Activated CD4-positive, alpha-beta T cell treated with anti-CD3 and anti-CD28 coated beads for 36 hours (primary cell): ENCODE measurements around the gene CISH. TPM values are rescaled to one million over a fixed set of nuclear protein-coding genes. Genes with fewer than 3 reads are reported as not detected.
A peak's percentile ranks its signal among the peaks of the same experiment; 100 is the strongest.

Experiments used
- ATAC-seq: fragments of 200-7000 bp; cut with Tn5 transposase; one replicate; pipeline ENCODE4 v1.10.0; 2021; ENCODE audit warnings: mild to moderate bottlenecking, moderate library complexity
- CTCF ChIA-PET: fragments of 350-600 bp; sonication (Branson Sonifier 250); formaldehyde crosslinking; loops from one replicate; lab custom pipeline; 2021; ENCODE audit warnings: antibody characterized with exemption; lab: Charles Lee
- POLR2A ChIA-PET: fragments of 350-600 bp; sonication (Branson Sonifier 250); formaldehyde crosslinking; loops from one replicate; lab custom pipeline; 2021; ENCODE audit warnings: antibody characterized with exemption, inconsistent platforms; lab: Charles Lee
- DNase-seq: peaks from one replicate; pipeline ENCODE4 v3.0.0-alpha.2; 2020
- H3K27ac Mint-ChIP-seq: one replicate; pipeline ENCODE4 v1.8.0; 2021; ENCODE audit warnings: mixed read lengths
- H3K27me3 Mint-ChIP-seq: one replicate; pipeline ENCODE4 v1.8.0; 2021; ENCODE audit warnings: mixed read lengths
- H3K36me3 Mint-ChIP-seq: one replicate; pipeline ENCODE4 v1.8.0; 2021; ENCODE audit warnings: low read depth, mixed read lengths
- H3K4me1 Mint-ChIP-seq: one replicate; pipeline ENCODE4 v1.8.0; 2021; ENCODE audit warnings: mixed read lengths
- H3K4me3 Mint-ChIP-seq: one replicate; pipeline ENCODE4 v1.8.0; 2021; ENCODE audit warnings: mild to moderate bottlenecking, moderate library complexity, mixed read lengths
- H3K9me3 Mint-ChIP-seq: one replicate; pipeline ENCODE4 v1.8.0; 2021; ENCODE audit warnings: low read depth, mixed read lengths
- intact Hi-C, 2 experiments: fragments of 100-400 bp; cut with DNase I in 1 of 2; cut with micrococcal nuclease in 1 of 2; formaldehyde crosslinking; loops; one replicate each; pipeline versions ENCODE4 v1.14.2 to v1.15.1; 2022 to 2024; cut with DNase I, micrococcal nuclease
- total RNA-seq, 2 experiments: library from RNA; stranded (reverse); gene quantifications; one replicate each; pipeline ENCODE4 v1.2.3, GENCODE V29; 2021

Gene CISH
- total RNA-seq, 2 experiments from 2014 or later = 265 to 269 TPM

DNA sequence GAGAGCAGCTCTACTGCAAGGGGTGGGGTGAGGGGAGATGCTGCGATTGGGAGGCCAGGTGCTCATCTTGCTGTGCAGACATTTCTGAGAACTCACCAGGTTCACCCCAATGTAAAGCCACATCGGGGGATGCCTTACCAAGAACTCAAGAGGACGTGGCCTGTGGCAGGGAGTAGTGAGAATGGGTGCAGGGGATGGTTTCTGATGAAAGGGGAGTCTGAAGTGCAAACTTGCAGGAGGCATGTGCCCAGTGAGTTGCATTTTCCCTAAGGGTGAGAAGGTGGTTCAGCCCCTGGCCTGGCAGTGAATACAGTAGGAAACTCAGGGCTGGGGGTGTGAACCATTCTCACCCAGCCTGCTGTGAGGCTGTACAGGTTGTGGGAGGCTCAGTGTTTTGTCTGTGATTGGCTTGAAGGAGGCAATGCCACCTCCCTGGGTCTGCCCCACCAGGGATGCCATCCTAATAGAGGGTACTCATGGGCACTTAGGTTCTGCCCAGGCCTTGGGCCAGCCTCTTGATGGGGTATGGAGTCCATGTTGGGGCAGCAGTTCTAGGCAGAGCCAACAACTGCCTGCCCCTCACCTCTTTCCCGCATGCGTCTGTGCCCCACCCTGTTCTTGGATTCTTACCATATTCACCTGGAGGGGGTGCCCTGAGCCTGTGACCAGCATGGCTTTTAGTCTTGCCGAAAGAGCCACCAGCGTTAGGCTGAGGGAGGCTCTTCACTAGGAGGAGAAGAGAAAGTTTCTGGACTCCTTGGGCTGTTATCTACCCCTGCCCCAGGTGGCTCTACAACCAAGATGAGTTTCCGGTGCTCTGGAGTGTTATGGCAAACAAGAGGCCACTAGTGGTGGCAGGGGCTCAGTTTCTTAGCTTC lies 37.8 kb downstream of the CISH start:
- POLR2A ChIA-PET = interaction anchor here (7.5 to 10.9 kb wide), 3 partner anchors 15 to 40 kb away, joined by 213 to 267 read pairs (median 258); partner anchors contain the start of genes CISH and MAPKAPK3
- H3K4me1 Mint-ChIP-seq = peaks cover 61% of the 10 kb centered on the region
- no peaks in the 10 kb centered on the region for H3K27me3 Mint-ChIP-seq
- no peaks in the 10 kb centered on the region for H3K9me3 Mint-ChIP-seq
- intact Hi-C loops = loop anchor here (1.0 to 5.0 kb wide), 4 partner anchors 14 to 398 kb away; partner anchors contain the start of gene DOCK3 (in 1 of the 2)
- CTCF ChIA-PET = interaction anchor here (0.7 to 19.8 kb wide), 6 partner anchors 11 to 799 kb away, joined by 3 to 647 read pairs (median 14); partner anchors contain the start of genes CISH and MAPKAPK3
- ATAC-seq = peak; percentile 54
- H3K36me3 Mint-ChIP-seq = peaks cover 89% of the 10 kb centered on the region
- peak overlapping the region; percentile 97 for H3K27ac Mint-ChIP-seq
- H3K4me3 Mint-ChIP-seq = peak overlapping the region; percentile 100
- DNase-seq = peak; percentile 90

DNA sequence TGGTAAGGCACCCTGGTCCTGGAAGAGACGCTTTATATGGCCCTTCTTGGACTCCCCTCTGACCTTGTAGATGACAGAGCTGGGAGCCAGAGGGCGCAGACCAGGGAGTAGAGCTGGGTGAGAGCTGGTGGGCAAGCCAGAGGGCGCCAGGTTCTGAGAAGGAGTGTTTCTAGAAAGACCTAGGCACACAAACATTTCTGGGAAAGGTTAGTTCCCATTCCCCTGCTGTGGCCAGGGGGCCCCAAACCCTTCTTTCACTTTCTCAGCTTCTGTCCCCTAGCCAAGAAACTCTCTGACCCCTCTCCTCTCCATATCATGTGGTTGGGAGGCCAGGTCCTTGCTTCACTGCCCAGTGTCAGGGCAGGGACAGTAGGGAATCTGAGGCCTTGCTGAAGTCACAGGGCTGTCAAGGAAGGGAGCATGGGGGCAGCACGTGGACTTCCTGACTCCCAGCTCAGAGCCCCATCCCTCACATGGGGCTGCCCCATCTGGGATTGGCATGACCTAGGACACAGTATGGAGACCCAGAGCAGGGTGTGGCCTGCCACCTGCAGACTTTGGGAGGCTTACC lies 38.7 kb downstream of the CISH start:
- Mint-ChIP-seq H3K36me3 (peaks cover 83% of the 10 kb centered on the region), H3K9me3 (no peaks in the 10 kb centered on the region)

DNA sequence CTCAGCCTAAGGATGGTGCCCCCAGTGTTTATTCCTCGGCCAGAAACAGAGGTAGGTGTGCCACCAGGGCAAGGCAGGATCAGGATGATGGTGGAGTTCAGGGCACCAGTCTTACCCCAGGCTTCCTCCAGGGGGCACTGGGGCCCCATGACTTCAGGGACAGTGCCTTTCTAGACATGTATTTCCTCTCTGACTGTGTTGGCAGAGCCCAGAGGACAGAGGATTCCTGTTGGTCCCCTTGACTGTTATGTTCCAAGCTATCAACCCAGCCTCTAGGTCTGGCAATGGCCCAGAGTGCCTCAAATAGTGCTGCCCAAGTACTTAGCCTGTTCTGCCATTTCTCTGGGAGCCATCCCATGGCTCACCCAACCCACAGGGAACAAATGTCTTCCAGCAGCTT lies 39.4 kb downstream of the CISH start:
- no peaks in the 10 kb centered on the region for H3K9me3 Mint-ChIP-seq
- H3K4me1 Mint-ChIP-seq = peaks cover 67% of the 10 kb centered on the region
- DNase-seq (peak; percentile 90), ATAC-seq (peak; percentile 24)
- ChIA-PET CTCF (interaction anchor here (0.6 to 19.8 kb wide), 13 partner anchors 9 to 370 kb away, joined by 3 to 647 read pairs (median 5); partner anchors contain the start of genes CISH and MAPKAPK3), POLR2A (interaction anchor here (1.5 to 10.9 kb wide), 4 partner anchors 17 to 235 kb away, joined by 5 to 267 read pairs (median 236); partner anchors contain the start of genes CISH and MAPKAPK3)
- H3K4me3 Mint-ChIP-seq = peak overlapping the region; percentile 100
- H3K27ac Mint-ChIP-seq = peak overlapping the region; percentile 97
- H3K36me3 Mint-ChIP-seq = peaks cover 78% of the 10 kb centered on the region
- intact Hi-C loops = loop anchor here (1.0 to 5.0 kb wide), 5 partner anchors 42 to 813 kb away; partner anchors contain the start of genes DOCK3 (in 1 of the 2) and MANF (in 1 of the 2)
- H3K27me3 Mint-ChIP-seq = no peaks in the 10 kb centered on the region

More for the DNA sequence above, 38.7 kb downstream of the CISH start:
- ATAC-seq (peak; percentile 7), DNase-seq (peak; percentile 74)
- ChIA-PET CTCF (interaction anchor here (0.6 to 19.8 kb wide), 13 partner anchors 8 to 817 kb away, joined by 3 to 647 read pairs (median 5); partner anchors contain the start of genes CISH and MAPKAPK3), POLR2A (interaction anchor here (0.7 to 10.9 kb wide), 4 partner anchors 16 to 222 kb away, joined by 3 to 267 read pairs (median 236); partner anchors contain the start of genes CISH, CYB561D2, MAPKAPK3 and NPRL2)
- H3K27ac Mint-ChIP-seq = peak overlapping the region; percentile 97
- H3K4me3 Mint-ChIP-seq = peak overlapping the region; percentile 100
- no peaks in the 10 kb centered on the region for H3K27me3 Mint-ChIP-seq
- intact Hi-C loops = loop anchor here (1.0 to 5.0 kb wide), 7 partner anchors 15 to 812 kb away; partner anchors contain the start of genes DOCK3 (in 1 of the 2) and MANF (in 1 of the 2)
- peaks cover 64% of the 10 kb centered on the region for H3K4me1 Mint-ChIP-seq

DNA sequence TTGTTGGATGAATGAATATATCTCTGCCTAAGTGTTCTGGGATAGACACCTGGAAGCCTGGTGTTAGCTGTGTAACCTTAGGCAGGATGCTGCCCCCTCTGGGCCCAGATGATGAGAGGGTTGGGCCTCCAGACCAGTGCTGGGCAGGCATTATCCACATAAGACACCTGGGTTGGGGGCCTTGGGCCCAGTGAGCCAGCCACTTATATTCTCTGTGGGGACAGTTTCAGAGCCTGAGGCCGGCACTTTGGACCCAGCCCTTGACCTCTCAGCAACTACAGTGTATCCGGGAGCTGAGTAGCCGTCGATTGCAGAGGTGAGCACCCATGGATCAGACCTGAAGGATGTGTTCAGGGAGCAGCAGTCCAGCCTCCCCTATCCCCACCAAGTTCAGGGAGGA lies 40.1 kb downstream of the CISH start:
- peak overlapping the region; percentile 97 for H3K27ac Mint-ChIP-seq
- H3K36me3 Mint-ChIP-seq = peaks cover 72% of the 10 kb centered on the region
- no peaks in the 10 kb centered on the region for H3K9me3 Mint-ChIP-seq
- ChIA-PET POLR2A (interaction anchor here (1.5 to 10.9 kb wide), 4 partner anchors 18 to 234 kb away, joined by 5 to 267 read pairs (median 236); partner anchors contain the start of genes CISH and MAPKAPK3), CTCF (interaction anchor here (0.7 to 19.8 kb wide), 7 partner anchors 10 to 102 kb away, joined by 3 to 647 read pairs (median 3); partner anchors contain the start of genes CISH and MAPKAPK3)
- DNase-seq = no peak
- ATAC-seq = no peak
- intact Hi-C loops = loop anchor here in 1 of 2 experiments (5.0 kb wide), 1 partner anchor 401 kb away; no protein-coding TSS in a partner anchor
- peaks cover 69% of the 10 kb centered on the region for H3K4me1 Mint-ChIP-seq
- no peaks in the 10 kb centered on the region for H3K27me3 Mint-ChIP-seq
- H3K4me3 Mint-ChIP-seq = peak overlapping the region; percentile 100

DNA sequence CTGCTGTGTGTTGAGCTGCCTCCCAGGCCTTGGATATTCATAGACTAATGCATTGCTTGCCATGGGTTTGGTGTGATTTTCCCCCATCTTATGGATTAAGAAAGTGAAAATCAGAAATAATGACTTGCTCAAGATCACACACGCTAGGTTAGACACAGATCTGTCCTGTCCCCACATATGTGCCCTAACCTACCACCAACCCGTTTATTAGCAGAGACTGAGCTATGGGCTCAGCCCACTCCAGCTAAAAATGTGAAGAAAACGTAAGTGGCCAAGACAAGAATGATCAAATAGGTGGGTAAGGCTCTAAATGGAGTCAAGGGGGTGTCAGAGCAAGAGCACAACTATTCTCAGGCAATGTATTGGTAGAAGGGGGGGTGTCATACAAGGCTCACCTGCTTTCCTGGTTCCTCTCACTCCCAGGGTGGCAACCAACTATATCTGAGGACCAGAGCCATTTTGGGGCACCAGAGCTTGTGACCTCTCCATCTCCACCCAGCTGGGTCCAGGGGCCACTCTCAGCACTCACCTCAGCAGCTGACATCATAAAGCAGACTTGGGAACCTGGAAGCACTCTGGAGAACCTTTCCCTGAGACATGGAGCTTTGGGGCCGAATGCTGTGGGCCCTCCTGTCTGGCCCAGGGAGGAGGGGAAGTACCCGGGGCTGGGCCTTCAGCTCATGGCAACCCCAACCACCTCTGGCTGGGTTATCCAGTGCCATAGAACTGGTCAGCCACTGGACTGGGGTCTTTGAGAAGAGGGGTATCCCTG lies 40.9 kb downstream of the CISH start:
- Mint-ChIP-seq H3K9me3 (no peaks in the 10 kb centered on the region), H3K4me1 (peaks cover 71% of the 10 kb centered on the region), H3K27ac (peak overlapping the region; percentile 97), H3K27me3 (no peaks in the 10 kb centered on the region), H3K4me3 (peak overlapping the region; percentile 100), H3K36me3 (peaks cover 64% of the 10 kb centered on the region)
- intact Hi-C loops = loop anchor here in 1 of 2 experiments (5.0 kb wide), 1 partner anchor 402 kb away; no protein-coding TSS in a partner anchor
- DNase-seq = no peak
- no peak for ATAC-seq
- CTCF ChIA-PET = interaction anchor here (0.7 to 19.8 kb wide), 10 partner anchors 10 to 102 kb away, joined by 3 to 647 read pairs (median 3); partner anchors contain the start of genes CISH and MAPKAPK3
- POLR2A ChIA-PET = interaction anchor here (1.5 to 10.9 kb wide), 4 partner anchors 19 to 233 kb away, joined by 5 to 267 read pairs (median 236); partner anchors contain the start of genes CISH and MAPKAPK3

DNA sequence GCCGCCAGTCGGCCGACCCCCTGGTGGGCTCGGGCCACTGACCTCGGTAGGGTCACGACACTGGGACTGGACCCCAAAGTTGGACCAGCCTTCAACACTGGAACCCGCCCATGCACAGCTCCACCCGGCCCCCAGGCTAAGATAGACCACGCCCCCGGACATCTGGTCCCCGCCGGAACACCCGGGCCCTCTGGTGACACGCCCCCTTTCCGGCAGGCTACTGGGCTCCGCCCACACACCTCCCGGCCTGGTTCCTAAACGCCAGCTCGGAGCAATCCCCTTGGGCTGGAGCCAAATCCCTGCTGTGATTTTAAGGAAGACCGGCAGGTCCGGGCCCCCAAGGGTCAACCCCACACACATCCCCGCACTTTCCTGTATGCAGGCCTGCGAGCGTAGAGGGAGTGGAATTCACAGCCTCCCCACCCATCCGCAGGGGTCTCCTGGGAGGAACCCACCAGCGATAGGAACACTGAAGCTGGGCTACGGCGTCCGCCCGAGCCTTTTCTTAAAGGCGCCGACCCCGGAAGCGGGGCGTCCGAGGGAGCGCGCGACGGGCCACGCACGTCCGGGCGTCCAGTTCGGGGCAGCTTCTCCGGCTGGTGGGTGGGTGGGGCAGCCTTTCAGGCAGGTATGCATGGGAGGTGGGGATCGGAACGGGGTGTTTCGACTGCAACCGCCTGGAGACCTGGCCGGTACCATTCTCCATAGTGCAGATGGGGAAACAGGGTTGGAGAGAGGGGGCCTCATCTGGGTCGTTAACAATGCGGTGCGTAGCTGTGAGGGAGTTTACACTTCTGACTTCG lies 42.4 kb downstream of the CISH start, which contains the start of gene HEMK1:
TSS of gene HEMK1 (plus strand) at position 576 of the 803 bp plus-strand sequence. CDS start 1,583 bp downstream, outside the sequence.
- Mint-ChIP-seq H3K9me3 (no peaks in the 10 kb centered on the region), H3K4me3 (peak within 1 kb of the TSS; percentile 100), H3K4me1 (peaks cover 59% of the 10 kb centered on the region), H3K27me3 (no peaks in the 10 kb centered on the region), H3K27ac (peak within 1 kb of the TSS; percentile 99), H3K36me3 (peaks cover 50% of the 10 kb centered on the region)
- ChIA-PET POLR2A (interaction anchor here (0.6 to 10.9 kb wide), 8 partner anchors 20 to 816 kb away, joined by 3 to 267 read pairs (median 6); partner anchors contain the start of genes CISH, CYB561D2, MANF and MAPKAPK3), CTCF (interaction anchor here (0.6 to 19.8 kb wide), 10 partner anchors 9 to 1102 kb away, joined by 3 to 647 read pairs (median 4); partner anchors contain the start of genes CISH and MAPKAPK3)
- ATAC-seq (peak; percentile 33), DNase-seq (peak; percentile 98)
- intact Hi-C loops = loop anchor here (1.0 to 5.0 kb wide), 14 partner anchors 21 to 1488 kb away; partner anchors contain the start of genes CYB561D2 (in 2 of the 2), MANF (in 2 of the 2), NPRL2 (in 2 of the 2) and CISH (in 1 of the 2)

DNA sequence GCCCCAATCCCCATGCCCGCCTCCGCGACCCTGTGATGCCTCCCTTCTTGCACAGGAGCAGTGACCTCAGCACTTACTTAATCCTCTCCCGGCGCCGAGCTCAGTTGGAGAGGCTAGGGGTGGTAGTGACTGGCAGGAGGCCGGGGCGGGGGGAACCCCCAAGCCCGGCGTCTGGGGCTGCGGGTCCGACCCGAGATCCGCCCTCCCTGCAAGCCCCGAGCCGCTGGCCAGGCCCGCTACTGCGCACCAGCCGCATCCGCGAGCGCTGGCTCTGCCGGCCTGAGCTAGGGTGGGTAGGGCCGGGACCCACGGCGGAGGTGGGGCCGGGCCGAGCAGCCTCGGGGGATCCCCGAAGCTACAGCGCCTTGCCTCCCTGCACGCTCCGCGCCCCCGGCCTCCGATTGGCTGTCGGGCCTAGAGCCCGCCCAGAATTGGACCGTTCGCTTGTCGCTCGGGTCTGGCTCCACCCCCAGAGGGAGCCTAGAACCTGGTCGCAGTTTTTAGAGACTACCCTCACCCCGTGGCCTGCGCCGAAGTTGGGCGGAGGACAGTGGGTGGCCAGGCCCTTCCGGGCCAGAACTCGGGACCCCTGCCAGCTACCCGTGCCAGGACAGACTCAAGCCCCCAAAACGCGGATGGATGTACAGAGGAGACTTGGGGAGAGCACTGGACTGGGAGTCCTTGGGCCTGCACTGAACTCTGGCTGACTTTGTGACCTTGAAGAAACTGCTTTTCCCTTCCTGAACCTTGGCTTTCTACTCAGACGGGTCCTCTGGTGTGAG lies 44.0 kb downstream of the CISH start, which contains the start of gene C3orf18:
TSS of gene C3orf18 (minus strand) at position 362 of the 782 bp plus-strand sequence. CDS start 2,048 bp downstream, outside the sequence.
- H3K36me3 Mint-ChIP-seq = peaks cover 35% of the 10 kb centered on the region
- H3K27ac Mint-ChIP-seq = peak within 1 kb of the TSS; percentile 99
- H3K27me3 Mint-ChIP-seq = no peaks in the 10 kb centered on the region
- intact Hi-C loops = loop anchor here (1.0 to 5.0 kb wide), 5 partner anchors 202 to 1490 kb away; partner anchors contain the start of genes MANF (in 2 of the 2), CYB561D2 (in 1 of the 2), DUSP7 (in 1 of the 2) and GNAI2 (in 1 of the 2)
- CTCF ChIA-PET = interaction anchor here (0.7 to 19.8 kb wide), 10 partner anchors 16 to 321 kb away, joined by 3 to 647 read pairs (median 4); partner anchors contain the start of genes CISH, CYB561D2, MAPKAPK3 and NPRL2
- H3K4me3 Mint-ChIP-seq = peak within 1 kb of the TSS; percentile 100
- DNase-seq (peak; percentile 98), ATAC-seq (peak; percentile 80)
- POLR2A ChIA-PET = interaction anchor here (0.5 to 10.4 kb wide), 12 partner anchors 14 to 1374 kb away, joined by 3 to 267 read pairs (median 4); partner anchors contain the start of genes CISH, HYAL3, MAPKAPK3 and NAA80
- no peaks in the 10 kb centered on the region for H3K9me3 Mint-ChIP-seq
- H3K4me1 Mint-ChIP-seq = peaks cover 51% of the 10 kb centered on the region

DNA sequence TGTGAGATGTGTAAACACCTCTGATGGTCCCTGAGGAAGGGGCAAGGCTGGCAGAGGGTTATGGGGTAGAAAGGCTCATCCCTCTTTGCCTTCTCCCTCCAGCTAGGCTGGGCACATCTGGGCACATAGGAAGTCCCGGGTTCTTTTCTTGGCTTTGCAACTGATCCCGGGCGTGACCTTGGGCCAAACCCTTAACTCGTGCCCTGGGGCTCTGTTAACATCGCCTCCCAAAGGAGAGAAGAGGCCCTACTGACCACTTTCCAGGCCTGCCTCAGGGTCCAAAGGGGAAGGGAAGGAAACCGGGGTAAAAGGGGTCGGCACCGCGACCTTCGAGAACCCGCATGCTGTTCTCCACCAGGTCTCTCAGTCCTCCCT lies 44.6 kb downstream of the CISH start:
- Mint-ChIP-seq H3K4me1 (peaks cover 45% of the 10 kb centered on the region), H3K36me3 (peaks cover 29% of the 10 kb centered on the region), H3K4me3 (peak overlapping the region; percentile 100), H3K9me3 (no peaks in the 10 kb centered on the region), H3K27ac (peak overlapping the region; percentile 42), H3K27me3 (no peaks in the 10 kb centered on the region)
- CTCF ChIA-PET = interaction anchor here (0.7 to 19.8 kb wide), 12 partner anchors 15 to 320 kb away, joined by 3 to 647 read pairs (median 4); partner anchors contain the start of genes CISH, CYB561D2, MAPKAPK3 and NPRL2
- intact Hi-C loops = loop anchor here (1.0 to 5.0 kb wide), 3 partner anchors 202 to 1490 kb away; partner anchors contain the start of genes CYB561D2 (in 1 of the 2), DUSP7 (in 1 of the 2) and NPRL2 (in 1 of the 2)
- no peak for DNase-seq
- no peak for ATAC-seq
- POLR2A ChIA-PET = interaction anchor here (0.7 to 10.4 kb wide), 10 partner anchors 14 to 268 kb away, joined by 3 to 267 read pairs (median 4); partner anchors contain the start of genes CISH, HYAL3, MAPKAPK3 and NAA80
